ENCODE results near the gene ID2.
A peak's percentile ranks its signal among the peaks of the same experiment; 100 is the strongest.

Gene ID2

DNA sequence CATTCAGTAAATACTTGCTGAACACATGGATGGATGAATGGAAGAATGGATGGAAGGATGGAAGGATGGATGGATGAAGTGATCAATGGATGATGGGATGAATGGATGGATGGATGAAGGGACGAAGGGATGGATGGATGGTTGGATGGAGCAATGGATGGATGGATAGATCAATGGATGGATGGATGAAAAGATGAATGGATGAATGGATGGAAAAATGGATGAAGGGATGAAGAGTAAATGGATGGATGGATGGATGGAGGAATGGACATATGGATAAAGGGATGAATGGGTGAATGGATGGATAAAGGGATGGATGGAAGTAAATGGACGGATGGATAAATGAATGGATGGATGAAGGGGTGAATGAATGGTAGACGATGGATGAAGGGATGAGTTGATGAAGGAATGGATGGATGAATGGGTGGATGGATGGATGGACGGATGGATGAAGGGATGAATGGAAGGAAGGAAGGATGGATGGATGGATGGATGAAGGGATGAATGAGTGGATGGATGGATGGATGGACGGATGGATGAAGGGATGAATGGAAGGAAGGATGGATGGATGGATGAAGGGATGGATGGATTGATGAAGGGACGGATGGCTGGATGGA, 13.9 kb upstream of the ID2 start:
- Histone ChIP-seq H4K20me1 (no peaks in the 10 kb centered on the region), H3K4me1 (peaks cover 22% of the 10 kb centered on the region), H3K4me2 (no peak overlapping the region), H3K9me3 (peaks cover under 1% of the 10 kb centered on the region; the same call in 1 of the 2 replicates), H3K27me3 (no peaks in the 10 kb centered on the region), H3K4me3 (no peak overlapping the region), H3K36me3 (no peaks in the 10 kb centered on the region), H3K9ac (no peak overlapping the region), H3K27ac (no peak overlapping the region)
- no peak for TF ChIP-seq Cebpa-rat (IDR thresholded peaks at IDR 0.05)

DNA sequence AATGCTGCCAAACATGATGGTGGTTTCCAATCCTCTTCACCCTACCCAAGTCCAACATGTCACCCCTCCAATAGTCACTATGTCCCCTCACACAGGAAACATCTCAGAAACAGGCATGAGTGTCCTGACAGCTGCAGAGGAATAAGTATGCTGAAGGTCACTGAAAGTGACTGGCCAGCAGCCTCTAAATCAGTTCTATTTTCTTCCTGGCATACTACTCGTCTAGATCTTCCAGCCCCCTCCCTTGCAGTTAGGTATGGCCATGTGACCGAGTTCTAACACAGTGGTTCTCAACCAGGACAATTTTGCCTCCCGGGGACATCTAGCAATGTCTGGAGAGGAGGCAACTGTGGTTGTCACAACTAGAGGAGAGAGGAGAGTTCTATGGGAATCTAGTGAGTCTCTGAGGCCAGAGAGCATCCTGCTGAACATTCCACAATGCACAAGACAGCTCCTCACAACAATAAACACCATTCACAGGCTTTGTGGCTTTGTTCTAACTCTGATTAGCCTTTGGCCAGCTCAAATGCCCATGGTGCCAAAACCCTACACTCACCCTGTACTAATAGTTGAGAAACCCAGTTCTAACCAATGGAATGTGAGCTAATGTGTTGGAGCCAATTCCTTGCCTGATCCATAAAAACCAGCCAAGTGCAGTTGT, 12.6 kb upstream of the ID2 start:
- no peaks in the 10 kb centered on the region for H4K20me1 ChIP-seq
- H3K27ac ChIP-seq = no peak overlapping the region

DNA sequence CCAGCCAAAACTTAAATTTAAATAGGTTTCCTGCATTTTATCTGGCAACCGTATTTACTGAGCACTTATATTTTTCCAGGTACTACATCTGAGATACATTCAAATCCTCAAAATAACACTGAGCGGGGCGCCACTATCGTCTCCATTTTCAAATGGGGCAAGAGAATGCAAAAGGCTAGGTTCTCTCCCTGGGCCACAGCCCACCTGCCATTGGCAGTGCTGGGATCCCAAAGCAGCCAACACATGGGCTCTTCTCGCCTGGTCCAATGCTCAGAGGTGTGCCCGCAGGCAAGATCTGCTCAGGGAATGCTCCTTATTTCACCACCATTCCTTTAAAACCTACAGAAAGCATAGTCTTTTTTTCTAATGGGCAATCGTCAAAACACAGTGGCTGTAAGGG, 11.3 kb upstream of the ID2 start:
- TF ChIP-seq Cebpa-rat (IDR thresholded peaks at IDR 0.05) = no peak
- H4K20me1 ChIP-seq = no peaks in the 10 kb centered on the region
- H3K9ac ChIP-seq = no peak overlapping the region
- H3K4me3 ChIP-seq = no peak overlapping the region
- H3K36me3 ChIP-seq = no peaks in the 10 kb centered on the region
- H3K4me2 ChIP-seq = no peak overlapping the region
- peaks cover 26% of the 10 kb centered on the region for H3K9me3 ChIP-seq
- no peak overlapping the region for H3K27ac ChIP-seq
- peaks cover 13% of the 10 kb centered on the region for H3K27me3 ChIP-seq
- no peaks in the 10 kb centered on the region for H3K4me1 ChIP-seq

More for the DNA sequence above, 12.6 kb upstream of the ID2 start:
- H3K4me1 ChIP-seq = peaks cover 12% of the 10 kb centered on the region
- no peak overlapping the region for H3K9ac ChIP-seq
- H3K4me3 ChIP-seq = no peak overlapping the region
- H3K36me3 ChIP-seq = no peaks in the 10 kb centered on the region
- peaks cover under 1% of the 10 kb centered on the region; the same call in 1 of the 2 replicates for H3K27me3 ChIP-seq
- H3K4me2 ChIP-seq = no peak overlapping the region
- TF ChIP-seq Cebpa-rat (IDR thresholded peaks at IDR 0.05) = no peak
- H3K9me3 ChIP-seq = peaks cover 13% of the 10 kb centered on the region

DNA sequence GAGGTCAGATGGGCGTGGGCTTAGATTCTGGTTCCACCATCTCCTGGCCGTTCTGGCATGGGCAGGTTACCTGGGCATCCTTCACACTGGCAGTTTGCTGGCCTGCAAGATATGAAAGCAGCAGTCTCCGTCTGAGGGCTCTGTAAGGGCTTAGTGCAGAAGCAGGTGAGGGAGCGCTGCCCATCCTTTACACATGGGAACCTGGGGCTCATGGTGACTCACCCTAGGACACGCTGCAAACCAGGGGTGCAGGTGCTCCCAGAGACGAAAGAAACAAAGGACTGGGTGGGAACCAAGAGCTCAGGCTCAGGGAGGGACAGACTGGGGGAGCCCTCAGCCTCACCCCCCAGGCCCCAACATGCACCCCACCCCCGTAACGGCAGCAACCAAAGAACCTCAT, 10.7 kb upstream of the ID2 start:
- H3K27me3 ChIP-seq = peaks cover 19% of the 10 kb centered on the region
- H3K9me3 ChIP-seq = peaks cover 32% of the 10 kb centered on the region
- no peak for TF ChIP-seq Cebpa-rat (IDR thresholded peaks at IDR 0.05)
- no peaks in the 10 kb centered on the region for H3K36me3 ChIP-seq
- H3K4me1 ChIP-seq = no peaks in the 10 kb centered on the region
- no peak overlapping the region for H3K27ac ChIP-seq
- no peak overlapping the region for H3K9ac ChIP-seq
- no peak overlapping the region for H3K4me2 ChIP-seq
- H4K20me1 ChIP-seq = no peaks in the 10 kb centered on the region
- no peak overlapping the region for H3K4me3 ChIP-seq

DNA sequence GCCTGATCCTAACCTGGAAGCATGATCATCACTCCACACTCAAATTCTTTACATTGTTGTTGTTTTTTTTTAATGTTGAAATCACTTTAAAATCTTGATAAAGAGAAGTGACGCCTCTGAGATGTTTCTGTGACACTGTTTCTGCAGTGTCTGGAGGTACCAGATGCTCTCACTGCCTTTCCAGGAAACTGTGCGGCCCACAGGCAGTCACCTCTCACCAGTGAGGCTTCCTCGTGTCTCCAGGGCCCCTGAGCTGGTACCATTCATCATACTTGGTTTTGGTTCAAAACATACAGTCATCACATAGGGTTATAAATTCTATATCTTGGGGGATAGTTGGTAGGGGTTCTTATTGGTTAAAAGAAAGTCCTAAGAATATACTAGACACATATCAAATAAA, 10.1 kb upstream of the ID2 start:
- no peaks in the 10 kb centered on the region for H4K20me1 ChIP-seq
- H3K9ac ChIP-seq = no peak overlapping the region

DNA sequence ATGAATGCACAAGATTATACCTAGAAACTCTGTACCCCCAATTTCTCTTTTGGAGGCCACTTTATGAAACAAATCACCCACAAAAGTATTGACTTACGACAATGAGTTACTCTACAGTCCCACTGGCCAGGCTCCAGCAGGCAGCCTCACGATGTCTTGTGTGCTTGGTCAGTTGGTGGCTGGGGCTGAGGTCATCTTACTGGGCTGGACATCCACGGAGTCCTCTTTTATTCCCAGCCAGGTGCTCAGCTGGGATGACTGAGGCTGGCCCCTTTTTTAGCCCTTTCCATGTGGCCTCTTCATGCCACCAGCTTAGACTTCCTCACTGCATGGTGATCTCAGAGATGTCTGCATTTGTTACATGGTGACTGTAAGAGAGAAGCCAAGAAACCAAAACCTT, 8.9 kb upstream of the ID2 start:
- TF ChIP-seq Cebpa-rat (IDR thresholded peaks at IDR 0.05) = no peak

More for the DNA sequence above, 10.1 kb upstream of the ID2 start:
- Histone ChIP-seq H3K9me3 (peaks cover 39% of the 10 kb centered on the region), H3K27me3 (peaks cover 26% of the 10 kb centered on the region), H3K27ac (no peak overlapping the region), H3K4me3 (no peak overlapping the region), H3K4me2 (no peak overlapping the region), H3K36me3 (no peaks in the 10 kb centered on the region), H3K4me1 (no peaks in the 10 kb centered on the region)
- TF ChIP-seq Cebpa-rat (IDR thresholded peaks at IDR 0.05) = no peak

DNA sequence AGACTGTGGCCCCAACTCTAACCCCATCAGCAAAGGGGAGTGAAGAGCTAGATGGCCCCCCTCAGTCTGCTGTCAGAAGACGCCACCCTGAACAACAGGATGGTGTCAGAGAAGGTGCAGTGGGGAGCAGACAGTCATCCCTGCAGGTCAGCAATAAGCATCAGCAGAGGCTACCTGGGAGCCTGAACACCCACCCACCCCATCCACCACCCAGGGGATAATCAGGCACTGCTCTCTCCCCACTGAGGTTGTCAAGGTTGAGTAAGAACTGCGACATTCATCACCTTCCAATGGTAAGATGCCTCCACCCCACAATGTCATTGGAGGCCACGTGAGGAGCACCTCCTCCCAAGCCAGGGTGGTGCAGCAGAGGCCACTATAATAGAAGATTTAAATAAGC, 8.5 kb upstream of the ID2 start:
- H3K27ac ChIP-seq = no peak overlapping the region
- H3K4me1 ChIP-seq = peaks cover 12% of the 10 kb centered on the region
- H3K27me3 ChIP-seq = peaks cover 41% of the 10 kb centered on the region
- no peak for TF ChIP-seq Cebpa-rat (IDR thresholded peaks at IDR 0.05)
- H4K20me1 ChIP-seq = no peaks in the 10 kb centered on the region
- no peak overlapping the region for H3K4me2 ChIP-seq
- H3K4me3 ChIP-seq = no peak overlapping the region
- H3K9ac ChIP-seq = no peak overlapping the region
- peaks cover 42% of the 10 kb centered on the region for H3K9me3 ChIP-seq
- H3K36me3 ChIP-seq = no peaks in the 10 kb centered on the region

More for the DNA sequence above, 8.9 kb upstream of the ID2 start:
- Histone ChIP-seq H3K4me1 (peaks cover 8% of the 10 kb centered on the region), H3K27me3 (peaks cover 37% of the 10 kb centered on the region), H3K4me3 (no peak overlapping the region), H3K36me3 (no peaks in the 10 kb centered on the region), H3K4me2 (no peak overlapping the region), H3K9me3 (peaks cover 42% of the 10 kb centered on the region), H3K9ac (no peak overlapping the region), H4K20me1 (no peaks in the 10 kb centered on the region), H3K27ac (no peak overlapping the region)

DNA sequence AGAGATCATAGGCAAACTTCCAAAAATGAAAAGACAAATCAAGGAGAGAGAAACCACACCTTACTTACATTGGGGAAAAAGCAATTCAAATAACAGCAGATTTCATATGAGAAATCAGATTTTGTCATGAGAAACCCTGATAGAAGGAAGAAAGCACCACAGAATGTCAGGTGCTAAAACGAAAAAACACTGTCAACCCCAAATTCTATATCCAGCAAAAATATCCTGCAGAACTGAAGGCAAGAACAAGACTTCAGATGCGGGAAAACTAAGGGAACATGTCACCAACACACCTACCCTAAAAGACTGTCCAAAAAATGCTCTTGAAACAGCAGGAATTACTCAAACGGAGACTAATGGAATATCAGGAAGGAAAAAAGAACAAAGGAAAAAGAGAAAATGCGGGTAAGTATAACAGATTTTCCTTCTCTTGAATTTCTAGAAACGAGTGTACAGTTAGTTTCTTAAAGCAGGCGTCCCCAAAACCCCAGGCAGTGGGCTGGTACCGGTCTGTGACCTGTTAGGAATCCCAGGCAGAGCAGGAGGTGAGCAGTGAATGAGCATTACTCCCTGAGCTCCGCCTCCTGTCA, 7.3 kb upstream of the ID2 start:
- Histone ChIP-seq H3K9me3 (peaks cover 42% of the 10 kb centered on the region), H3K27ac (no peak overlapping the region), H3K27me3 (peaks cover 51% of the 10 kb centered on the region), H3K4me3 (no peak overlapping the region), H4K20me1 (no peaks in the 10 kb centered on the region), H3K4me2 (no peak overlapping the region), H3K4me1 (peaks cover 20% of the 10 kb centered on the region), H3K36me3 (no peaks in the 10 kb centered on the region), H3K9ac (no peak overlapping the region)
- no peak for TF ChIP-seq Cebpa-rat (IDR thresholded peaks at IDR 0.05)

DNA sequence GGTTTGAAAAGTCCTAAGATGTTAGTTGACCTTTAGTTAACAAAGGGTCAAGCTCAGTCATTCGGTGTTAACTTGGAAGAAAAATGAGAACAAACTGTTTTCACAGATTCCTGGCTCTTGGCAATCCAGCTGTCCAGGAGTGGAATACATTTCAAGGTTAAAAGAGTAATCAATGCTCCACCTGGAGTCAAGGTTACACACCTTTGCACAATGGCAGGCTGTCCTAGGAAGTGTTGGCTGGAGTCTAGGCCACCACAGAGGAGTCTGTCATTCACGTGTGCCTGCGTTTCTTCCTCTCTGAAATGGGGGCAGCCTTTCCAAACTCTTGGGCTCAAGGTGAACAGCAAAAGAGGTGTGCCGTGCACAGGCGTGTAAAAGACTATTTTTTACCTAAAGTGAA, 6.3 kb upstream of the ID2 start:
- no peak for TF ChIP-seq Cebpa-rat (IDR thresholded peaks at IDR 0.05)
- H3K9ac ChIP-seq = no peak overlapping the region
- H3K4me2 ChIP-seq = no peak overlapping the region
- no peak overlapping the region for H3K4me3 ChIP-seq
- peaks cover 62% of the 10 kb centered on the region for H3K27me3 ChIP-seq
- no peaks in the 10 kb centered on the region for H4K20me1 ChIP-seq
- H3K4me1 ChIP-seq = peaks cover 27% of the 10 kb centered on the region
- no peaks in the 10 kb centered on the region for H3K36me3 ChIP-seq
- peaks cover 42% of the 10 kb centered on the region for H3K9me3 ChIP-seq
- no peak overlapping the region for H3K27ac ChIP-seq

DNA sequence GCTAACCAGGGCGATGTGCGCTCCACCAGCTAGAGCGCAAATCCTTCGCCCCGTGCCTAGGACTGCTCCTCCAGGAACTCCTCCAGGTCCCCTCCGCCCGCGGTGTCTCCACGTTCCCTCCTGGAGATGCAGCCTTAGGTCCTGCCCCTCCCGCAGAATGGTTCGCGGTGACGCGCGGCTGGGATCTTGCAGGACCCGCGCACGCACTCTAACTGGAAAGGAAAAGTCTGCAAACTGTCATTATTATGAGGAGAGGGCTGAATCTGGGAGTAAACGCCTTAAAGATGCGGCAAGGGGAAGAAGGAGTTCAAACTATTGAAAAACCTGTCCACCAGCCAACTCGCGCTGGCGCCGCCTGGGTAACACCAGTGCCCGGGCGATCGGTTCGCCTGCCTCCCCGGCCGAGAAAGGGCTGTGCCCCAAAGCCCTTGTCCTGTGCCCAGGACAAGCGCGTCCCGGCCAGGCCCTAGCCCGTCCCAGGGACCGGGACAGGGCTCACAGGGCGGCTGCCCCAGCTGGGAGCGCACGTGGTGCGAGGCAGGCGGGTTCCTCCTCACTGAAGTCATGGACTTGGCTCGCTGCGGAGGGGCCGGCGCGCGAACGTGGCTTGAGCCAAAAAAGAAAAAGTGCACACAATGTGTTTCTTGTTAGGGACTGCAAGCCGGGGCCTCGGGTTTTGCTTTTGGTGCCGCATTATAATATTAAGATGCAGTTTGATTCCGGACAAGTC, 5.5 kb upstream of the ID2 start:
- H3K27me3 ChIP-seq = peaks cover 70% of the 10 kb centered on the region
- H3K9me3 ChIP-seq = peaks cover 42% of the 10 kb centered on the region
- H3K27ac ChIP-seq = no peak overlapping the region
- no peaks in the 10 kb centered on the region for H4K20me1 ChIP-seq
- H3K4me3 ChIP-seq = 0 out of 2 replicates have a peak overlapping the region, but pooled peaks have one; percentile 26
- no peak overlapping the region for H3K4me2 ChIP-seq
- H3K9ac ChIP-seq = no peak overlapping the region
- H3K4me1 ChIP-seq = peaks cover 34% of the 10 kb centered on the region
- TF ChIP-seq Cebpa-rat (IDR thresholded peaks at IDR 0.05) = no peak
- H3K36me3 ChIP-seq = no peaks in the 10 kb centered on the region
